Effector CD8-positive, alpha-beta T cell (primary cell): ENCODE results near the gene HSD17B14.
"Not testable (repeated sequence)": the region's sequence is repeated elsewhere in the genome, so short reads cannot be mapped to it uniquely, and the experiment has no call there.

ENCODE experiments used
- DNase-seq: peaks from one replicate; lab custom pipeline; 2025; lab: John Stamatoyannopoulos, UW
- total RNA-seq, 4 experiments: gene quantifications; one replicate each; lab custom pipeline; 2026; lab: John Stamatoyannopoulos, UW

The HSD17B14 gene
- 0 to 0.88 (median 0.29) reads per million in 4 experiments for total RNA-seq

DNA sequence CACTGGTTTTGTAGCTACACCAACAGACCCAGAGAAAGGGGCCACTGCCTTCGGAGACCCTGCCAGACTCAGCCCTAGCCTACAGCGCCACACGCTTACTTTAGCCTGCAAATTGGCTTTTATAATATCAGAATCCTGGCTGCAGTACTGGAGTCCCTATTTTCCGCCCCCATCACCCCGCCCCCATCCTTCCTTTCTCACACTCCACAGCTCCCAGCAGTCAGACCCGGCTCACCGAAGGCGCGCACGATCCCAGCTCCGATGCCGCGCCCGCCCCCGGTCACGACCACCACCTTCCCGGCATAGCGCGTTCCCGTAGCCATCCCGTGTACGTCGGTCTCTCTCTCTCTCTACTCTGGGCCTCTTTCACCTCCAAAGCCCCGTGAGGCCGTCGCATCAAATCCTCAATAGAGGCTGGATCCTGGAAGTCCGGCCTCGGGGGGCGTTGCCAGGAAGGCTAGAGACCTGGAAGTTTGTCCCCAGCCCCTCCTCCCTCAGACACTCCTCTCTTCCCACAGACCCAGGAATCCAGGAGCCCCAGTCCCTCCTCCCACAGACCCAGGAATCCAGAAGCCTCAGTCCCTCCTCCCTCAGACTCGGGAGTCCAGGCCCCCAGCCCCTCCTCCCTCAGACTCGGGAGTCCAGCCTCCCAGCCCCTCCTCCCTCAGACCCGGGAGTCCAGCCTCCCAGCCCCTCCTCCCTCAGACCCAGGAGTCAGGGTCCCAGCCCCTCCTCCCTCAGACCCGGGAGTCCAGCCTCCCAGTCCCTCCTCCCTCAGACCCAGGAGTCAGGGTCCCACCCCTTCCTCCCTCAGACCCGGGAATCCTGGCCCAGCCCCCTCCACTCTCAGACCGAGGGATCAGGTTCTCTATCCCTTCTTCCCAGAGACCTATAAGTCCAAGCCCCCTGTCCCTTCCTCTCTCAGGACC, at the start of gene HSD17B14:
Gene HSD17B14 (minus strand): TSS at position 403 of the 929 bp plus-strand sequence. CDS start 80 bp downstream, at position 323.
- peak; percentile 22 for DNase-seq

DNA sequence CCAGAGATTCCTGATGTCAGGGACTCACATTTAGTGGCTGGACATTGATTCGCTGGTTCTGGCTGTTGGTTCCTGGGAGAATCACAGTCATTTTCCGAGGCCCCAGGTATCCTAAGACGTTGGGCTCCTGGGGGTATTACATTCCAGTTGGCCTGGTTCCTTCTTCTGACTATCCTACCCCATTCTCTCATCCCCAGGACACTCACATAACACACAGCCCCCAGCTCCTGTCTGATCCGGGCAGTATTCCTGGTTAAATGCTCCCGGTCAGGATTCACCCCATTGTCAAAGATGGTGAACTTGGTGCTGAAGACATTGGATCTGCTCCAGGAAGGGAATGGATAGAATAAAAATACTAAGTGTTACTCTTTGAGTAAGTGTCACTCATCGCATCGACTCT, 47.4 kb upstream of the HSD17B14 start:
- no peak for DNase-seq

DNA sequence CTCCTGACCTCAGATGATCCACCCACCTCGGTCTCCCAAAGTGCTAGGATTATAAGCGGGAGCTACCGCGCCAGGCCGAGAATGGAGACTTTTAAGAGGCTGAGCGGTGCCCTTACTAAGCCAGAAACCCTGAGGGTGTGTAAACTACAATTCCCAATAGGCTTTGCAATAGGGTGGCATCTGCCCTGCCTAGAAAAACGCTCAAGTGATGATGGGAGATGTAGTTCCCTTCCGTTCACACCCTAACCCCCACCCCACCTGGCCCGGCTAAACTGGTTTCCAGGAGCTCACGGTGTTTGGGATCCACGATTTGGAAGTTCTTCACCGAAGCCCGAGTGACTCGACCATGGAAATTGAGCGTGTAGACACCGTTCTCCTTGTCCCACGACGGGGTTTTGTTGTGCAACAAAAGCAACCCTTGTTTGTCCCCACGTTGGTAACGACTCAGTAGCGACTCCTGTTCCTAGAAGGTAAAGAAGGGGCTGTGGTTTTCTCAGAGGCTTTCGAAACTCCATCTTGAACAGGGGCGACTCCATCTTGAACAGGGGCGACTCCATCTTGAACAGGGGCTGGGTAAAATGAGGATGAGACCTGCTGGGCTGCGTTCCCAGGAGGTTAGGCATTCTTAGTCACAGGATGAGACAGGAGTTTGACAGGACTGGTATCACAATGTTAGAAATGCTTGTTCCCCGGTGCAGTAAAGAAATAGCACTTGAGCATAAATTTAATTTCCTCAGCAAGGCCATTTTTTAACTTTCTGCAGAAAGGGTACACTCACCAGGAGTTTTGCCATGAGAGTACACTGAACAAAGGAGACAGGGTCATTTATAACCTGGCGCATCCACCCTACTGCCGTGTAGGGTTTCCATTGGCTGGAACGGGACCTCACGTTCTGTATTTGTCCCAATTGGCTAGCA, 45.7 kb upstream of the HSD17B14 start:
- DNase-seq: no peak

DNA sequence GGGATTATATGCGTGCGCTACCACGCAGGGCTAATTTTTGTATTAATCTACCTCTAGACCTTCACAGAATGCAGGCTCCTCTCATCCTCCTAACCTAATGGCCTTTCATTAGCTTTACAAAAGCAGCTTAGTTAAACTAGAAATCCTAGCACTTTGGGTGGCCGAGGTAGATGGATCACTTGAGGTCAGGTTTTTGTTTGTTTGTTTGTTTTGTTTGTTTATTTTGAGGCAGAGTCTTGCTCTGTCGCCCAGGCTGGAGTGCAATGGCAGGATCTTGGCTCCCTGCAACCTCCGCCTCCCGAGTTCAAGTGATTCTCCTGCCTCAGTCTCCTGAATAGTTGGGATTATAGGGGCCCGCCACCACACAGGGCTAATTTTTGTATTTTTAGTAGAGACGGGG, 43.4 kb upstream of the HSD17B14 start:
- not testable (repeated sequence) for DNase-seq

DNA sequence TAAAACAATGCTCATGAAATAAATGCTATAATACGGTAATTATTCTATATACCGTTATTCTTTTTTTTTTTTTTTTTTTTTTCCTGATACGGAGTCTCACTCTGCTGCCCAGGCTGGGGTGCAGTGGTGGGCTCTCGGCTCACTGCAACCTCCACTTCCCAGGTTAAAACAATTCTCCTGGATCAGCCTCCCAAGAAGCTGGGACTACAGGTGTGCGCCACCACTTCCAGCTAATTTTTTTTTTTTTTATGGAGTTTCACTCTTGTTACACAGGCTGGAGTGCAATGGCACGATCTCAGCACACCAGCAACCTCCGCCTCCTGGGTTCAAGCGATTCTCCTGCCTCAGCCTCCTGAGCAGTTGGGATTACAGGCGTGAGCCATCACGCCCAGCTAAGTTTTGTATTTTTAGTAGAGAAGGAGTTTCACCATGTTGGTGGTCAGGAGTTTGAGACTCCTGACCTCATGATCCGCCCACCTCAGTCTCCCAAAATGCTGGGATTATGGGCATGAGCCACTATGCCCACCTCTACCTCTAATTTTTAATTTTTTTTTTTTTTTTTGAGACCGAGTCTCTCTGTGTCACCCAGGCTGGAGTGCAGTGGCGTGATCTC, 42.8 kb upstream of the HSD17B14 start:
- DNase-seq: no peak

DNA sequence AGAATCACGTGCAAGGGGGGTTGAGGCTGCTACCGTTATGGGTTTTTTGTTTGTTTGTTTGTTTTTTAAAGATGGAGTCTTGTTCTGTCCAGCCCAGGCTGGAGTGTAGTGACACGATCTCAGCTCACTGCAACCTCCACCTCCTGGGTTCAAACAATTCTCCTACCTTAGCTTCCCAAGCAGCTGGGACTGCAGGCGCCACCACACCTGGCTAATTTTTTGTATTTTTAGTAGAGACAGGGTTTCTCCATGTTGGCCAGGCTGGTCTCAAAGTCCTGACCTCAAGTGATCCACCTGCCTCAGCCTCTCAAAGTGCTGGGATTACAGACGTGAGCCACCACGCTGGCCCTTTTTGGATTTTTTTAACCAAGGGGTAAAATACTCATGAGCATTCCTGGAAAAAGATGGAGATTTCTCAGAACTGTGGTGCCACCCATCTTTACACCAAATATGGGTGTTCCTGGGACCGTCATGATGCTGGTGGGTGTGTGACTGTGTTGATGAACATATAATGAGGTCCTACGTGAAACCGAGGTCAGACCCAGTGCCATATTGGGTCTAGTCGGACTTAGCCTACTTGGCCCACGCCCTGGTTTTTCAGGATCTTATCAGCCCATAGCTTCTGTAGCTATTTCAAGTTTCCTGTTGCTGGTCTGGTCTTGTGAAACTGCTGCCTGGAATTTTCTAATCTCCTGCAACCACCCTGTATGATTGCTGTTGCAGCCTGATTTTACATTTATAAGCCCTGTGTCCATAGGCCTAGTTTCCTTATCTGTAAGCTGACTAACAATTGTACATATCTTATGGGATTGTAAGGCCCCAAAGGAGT, 42.1 kb upstream of the HSD17B14 start:
- no peak for DNase-seq

DNA sequence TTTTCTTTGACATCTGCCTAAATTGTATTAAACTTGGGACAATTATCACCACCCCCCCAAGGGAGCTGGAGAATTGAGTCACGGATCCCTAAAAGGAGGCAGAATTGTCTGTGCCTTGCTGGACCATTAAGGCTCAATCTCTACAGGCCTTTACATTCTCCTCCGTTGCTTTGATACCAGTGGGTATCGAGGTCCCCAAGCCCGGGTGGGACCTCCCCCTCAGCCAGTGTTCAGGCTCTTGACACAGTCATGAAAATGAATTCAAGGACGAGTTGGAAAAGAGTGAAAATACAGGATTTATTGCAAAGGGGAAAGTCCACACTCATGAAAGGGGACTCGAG, 41.5 kb upstream of the HSD17B14 start:
- DNase-seq: no peak

DNA sequence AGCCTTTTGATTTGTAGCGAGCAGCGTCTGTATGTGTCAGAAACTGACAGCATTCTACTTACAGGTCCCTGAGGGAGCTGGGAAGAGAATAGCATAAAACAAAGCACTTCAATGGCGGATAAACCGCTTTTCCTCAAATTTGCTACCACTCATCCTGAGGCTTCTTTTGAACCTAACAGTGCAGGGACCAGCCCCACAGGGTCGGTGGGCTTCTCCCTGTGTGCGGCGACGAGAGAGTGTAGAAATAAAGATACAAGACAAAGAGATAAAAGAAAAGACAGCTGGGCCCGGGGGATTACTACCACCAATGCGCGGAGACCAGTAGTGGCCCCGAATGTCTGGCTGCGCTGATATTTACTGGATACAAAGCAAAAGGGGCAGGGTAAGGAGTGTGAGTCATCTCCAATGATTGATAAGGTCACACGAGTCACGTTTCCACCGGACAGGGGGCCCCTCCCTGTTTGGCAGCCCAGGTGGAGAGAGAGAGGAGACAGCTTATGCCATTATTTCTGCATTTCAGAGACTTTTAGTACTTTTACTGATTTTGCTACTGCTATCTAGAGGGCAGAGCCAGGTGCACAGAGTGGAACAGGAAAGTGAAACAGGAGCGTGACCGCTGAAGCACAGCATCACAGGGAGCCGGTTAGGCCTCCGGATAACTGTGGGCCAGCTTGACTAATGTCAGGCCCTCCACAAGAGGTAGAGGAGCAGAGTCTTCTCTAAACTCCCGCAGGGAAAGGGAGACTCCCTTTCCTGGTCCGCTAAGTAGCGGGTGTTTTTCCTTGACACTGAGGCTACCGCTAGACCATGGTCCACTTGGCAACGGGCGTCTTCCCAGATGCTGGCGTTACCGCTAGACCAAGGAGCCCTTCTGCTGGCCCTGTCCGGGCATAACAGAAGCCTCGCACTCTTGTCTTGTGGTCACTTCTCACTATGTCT, 40.0 kb upstream of the HSD17B14 start:
- peak; percentile 31 for DNase-seq

DNA sequence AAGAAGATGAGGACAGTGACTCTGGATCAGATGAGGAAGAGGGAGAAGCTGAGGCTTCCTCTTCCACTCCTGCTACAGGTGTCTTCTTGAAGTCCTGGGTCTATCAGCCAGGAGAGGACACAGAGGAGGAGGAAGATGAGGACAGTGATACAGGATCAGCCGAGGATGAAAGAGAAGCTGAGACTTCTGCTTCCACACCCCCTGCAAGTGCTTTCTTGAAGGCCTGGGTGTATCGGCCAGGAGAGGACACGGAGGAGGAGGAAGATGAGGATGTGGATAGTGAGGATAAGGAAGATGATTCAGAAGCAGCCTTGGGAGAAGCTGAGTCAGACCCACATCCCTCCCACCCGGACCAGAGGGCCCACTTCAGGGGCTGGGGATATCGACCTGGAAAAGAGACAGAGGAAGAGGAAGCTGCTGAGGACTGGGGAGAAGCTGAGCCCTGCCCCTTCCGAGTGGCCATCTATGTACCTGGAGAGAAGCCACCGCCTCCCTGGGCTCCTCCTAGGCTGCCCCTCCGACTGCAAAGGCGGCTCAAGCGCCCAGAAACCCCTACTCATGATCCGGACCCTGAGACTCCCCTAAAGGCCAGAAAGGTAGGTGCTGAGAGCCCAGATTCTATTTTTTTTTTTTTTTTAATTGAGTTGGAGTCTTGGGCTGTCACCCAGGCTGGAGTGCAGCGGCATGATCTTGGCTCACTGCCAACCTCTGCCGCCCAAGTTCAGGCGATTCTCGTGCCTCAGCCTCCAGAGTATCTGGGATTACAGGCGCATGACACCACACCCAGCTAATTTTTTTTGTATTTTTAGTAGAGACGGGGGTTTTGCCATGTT, 38.2 kb upstream of the HSD17B14 start:
- DNase-seq: peak; percentile 52

DNA sequence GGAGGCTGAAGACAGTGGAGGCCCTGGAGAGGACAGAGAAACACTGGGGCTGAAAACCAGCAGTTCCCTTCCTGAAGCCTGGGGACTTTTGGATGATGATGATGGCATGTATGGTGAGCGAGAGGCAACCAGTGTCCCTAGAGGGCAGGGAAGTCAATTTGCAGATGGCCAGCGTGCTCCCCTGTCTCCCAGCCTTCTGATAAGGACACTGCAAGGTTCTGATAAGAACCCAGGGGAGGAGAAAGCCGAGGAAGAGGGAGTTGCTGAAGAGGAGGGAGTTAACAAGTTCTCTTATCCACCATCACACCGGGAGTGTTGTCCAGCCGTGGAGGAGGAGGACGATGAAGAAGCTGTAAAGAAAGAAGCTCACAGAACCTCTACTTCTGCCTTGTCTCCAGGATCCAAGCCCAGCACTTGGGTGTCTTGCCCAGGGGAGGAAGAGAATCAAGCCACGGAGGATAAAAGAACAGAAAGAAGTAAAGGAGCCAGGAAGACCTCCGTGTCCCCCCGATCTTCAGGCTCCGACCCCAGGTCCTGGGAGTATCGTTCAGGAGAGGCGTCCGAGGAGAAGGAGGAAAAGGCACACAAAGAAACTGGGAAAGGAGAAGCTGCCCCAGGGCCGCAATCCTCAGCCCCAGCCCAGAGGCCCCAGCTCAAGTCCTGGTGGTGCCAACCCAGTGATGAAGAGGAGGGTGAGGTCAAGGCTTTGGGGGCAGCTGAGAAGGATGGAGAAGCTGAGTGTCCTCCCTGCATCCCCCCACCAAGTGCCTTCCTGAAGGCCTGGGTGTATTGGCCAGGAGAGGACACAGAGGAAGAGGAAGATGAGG, 37.4 kb upstream of the HSD17B14 start:
- no peak for DNase-seq

DNA sequence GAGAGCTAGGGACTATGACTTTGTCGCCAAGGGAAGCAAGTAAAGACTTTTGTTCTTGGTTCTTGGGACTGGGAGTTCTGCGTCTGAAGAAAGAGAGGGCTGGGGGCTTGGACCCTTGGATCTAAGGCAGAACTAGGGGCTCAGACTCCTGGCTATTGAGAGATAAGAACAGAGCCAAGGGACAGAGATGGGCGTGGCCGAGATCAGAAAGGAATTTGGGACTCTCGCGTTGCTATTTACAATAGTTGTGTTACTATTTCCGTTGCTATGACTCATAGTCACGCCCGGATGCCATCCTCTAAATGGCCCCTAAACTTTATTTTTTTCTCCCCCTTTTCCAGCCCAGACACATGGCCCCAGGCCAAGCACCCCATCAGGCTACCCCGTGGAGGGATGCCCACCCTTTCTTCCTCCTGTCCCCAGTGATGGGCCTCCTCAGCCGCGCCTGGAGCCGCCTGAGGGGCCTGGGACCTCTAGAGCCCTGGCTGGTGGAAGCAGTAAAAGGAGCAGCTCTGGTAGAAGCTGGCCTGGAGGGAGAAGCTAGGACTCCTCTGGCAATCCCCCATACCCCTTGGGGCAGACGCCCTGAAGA, 36.7 kb upstream of the HSD17B14 start:
- DNase-seq: peak; percentile 53

DNA sequence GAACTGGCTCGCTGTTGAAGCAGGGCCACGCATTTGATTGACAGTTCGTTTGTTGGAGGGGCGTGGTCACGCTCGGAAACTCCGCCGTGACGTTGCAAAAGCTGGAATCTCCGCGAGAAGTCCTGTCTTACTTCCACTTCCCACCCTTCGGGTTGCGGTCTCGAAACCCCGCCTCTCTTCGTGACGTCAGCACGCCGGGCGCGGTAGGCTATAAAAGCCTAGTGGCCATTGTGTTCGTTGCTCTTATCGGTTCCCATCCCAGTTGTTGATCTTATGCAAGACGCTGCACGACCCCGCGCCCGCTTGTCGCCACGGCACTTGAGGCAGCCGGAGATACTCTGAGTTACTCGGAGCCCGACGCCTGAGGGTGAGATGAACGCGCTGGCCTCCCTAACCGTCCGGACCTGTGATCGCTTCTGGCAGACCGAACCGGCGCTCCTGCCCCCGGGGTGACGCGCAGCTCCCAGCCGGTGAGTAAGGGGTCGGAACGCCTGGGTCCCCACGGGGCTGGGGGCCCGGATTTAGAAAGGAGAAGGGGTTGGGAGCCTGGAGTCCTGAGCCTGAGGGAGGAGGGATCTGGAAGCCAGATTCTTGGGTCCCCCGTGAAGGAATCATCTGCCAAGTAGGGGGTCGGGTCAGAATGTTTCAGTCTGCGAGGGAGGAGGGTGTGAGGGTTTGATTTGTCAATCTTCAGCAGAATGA, 36.0 kb upstream of the HSD17B14 start, which contains the start of gene PPP1R15A:
Gene PPP1R15A (plus strand): TSS at position 240 of the 702 bp plus-strand sequence. CDS start 813 bp downstream, outside the sequence.
- DNase-seq: peak; percentile 99

DNA sequence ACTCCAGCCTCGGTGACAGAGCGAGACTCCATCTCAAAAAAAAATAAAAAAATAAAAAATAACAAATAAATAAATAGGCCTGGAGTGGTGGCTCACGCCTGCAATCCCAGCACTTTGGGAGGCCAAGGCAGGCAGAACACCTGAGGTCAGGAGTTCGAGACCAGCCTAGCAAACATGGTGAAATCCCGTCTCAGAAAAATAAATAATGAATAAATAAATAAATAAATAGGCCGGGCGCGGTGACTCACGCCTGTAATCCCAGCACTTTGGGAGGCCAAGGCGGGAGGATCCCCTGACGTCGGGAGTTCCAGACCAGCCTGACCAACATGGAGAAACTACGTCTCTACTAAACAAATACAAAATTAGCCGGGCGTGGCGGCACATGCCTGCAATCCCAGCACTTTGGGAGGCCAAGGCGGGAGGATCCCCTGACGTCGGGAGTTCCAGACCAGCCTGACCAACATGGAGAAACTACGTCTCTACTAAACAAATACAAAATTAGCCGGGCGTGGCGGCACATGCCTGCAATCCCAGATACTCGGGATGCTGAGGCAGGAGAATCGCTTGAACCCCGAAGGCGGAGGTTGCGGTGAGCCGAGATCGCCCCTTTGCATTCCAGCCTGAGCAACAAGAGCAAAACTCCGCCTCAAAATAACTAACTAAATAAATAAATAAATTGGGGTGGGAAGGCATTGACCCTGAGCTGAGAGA, 35.3 kb upstream of the HSD17B14 start:
- DNase-seq: not testable (repeated sequence)

DNA sequence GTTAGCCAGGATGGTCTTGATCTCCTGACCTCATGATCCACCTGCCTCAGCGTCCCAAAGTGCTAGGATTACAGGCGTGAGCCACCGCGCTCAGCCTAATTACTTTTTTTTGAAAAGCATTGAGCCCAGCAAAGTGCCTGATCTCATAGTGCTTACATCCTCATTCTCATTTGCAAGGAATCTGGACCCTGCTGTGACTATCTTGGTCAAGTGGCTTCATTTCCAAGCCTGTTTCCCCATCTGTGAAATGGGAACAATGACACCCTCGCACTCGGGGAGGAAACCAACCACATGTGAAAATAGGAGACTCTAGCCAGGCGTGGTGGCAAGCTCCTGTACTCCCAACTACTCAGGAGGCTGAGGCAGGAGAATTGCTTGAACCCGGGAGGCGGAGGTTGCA, 33.8 kb upstream of the HSD17B14 start:
- no peak for DNase-seq

DNA sequence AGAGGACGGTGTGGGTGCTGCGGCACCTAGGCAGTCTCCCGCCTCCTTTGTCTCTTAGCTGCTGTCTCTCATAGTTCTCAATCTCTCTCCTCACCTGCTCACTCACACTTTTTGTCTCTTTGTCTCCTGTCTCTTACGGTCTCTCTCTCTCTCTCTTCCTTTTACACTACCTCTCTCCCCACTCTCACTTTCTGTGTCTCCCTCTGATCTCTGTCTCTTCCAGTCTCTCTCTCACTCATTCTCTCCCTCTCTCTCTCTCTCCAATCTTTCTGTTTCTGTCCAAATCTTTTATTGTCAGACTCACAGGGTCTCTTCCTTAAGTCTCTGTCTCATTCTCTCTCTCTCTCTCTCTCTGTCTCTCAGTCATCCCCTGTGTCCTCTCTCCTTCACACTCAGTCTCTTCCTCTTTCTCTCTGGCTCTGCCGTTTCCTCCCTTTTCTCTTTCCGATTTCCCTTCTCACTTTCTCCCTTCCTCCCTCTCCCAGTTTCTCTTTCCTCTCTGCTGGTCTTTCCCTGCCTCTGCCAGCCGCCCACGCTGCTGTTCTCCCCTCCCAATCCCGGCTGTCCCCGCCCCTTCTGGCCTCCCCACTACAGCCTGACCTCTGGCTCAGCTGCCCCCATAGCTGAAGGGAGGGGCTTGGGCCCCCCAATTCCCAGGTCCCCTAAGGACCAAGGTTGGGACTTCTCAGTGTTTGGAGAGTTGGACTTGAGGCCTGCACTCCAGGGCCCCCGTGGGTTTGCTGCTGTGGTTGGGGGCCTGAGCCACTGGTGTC, 32.0 kb upstream of the HSD17B14 start, which contains the start of gene PLEKHA4:
Gene PLEKHA4 (minus strand): TSS at position 504 of the 773 bp plus-strand sequence. CDS start 997 bp downstream, outside the sequence.
- DNase-seq: no peak

DNA sequence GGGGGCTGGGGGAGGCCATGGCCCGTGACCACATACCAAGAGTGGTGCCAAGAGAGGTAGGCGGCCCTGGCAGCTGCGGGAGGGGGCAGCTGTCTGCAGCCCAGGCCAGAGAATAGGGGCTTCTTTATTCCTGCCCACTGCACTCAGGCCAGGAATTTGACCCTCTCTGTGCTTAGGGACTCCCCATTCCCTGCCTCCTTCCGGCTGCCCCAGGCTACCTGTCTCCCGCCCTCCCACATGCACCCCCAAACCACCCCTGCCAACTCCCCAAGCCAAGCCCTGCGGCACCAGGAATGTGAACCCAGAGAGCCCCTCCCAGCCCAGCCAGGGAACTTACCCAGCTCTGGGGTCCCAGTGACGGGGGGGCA, 31.4 kb upstream of the HSD17B14 start:
- DNase-seq: no peak
